ENCODE results near the gene ANKHD1. TPM values are rescaled to one million over a fixed set of nuclear protein-coding genes. Genes with fewer than 3 reads are reported as not detected.

ANKHD1 gene
- total and polyA plus RNA-seq, 2 of the 8 experiments (the other 6 are each of a cell fraction or from before 2014, with no cell fraction given), result 69.9 to 108 TPM

- Histone ChIP-seq H3K56ac (replicated peaks; ENCODE audit: insufficient read length, low read depth, low read length) (no peak overlapping the region), H3K4me3 (ENCODE audit: extremely low read depth in 1 of 4, insufficient read depth in 2 of 4, low read depth in 3 of 4, low read length in 4 of 4) (no peak overlapping the region), H2BK12ac (ENCODE audit: low read depth, low read length) (no peak overlapping the region), H2AFZ (ENCODE audit: low read length) (no peak overlapping the region), H3K14ac (ENCODE audit: insufficient read length) (no peak overlapping the region), H3K23ac (ENCODE audit: insufficient read length) (no peak overlapping the region), H3K27ac (ENCODE audit: low read depth, low read length) (no peak overlapping the region), H2BK120ac (replicated peaks; ENCODE audit: low read depth, low read length) (no peak overlapping the region), H3K4ac (replicated peaks; ENCODE audit: insufficient read length, low read depth, low read length) (no peak overlapping the region), H3K4me1 (replicated peaks in 1 of 4; ENCODE audit: control insufficient read depth in 3 of 4, insufficient read depth in 4 of 4, low read length in 3 of 4) (0 out of 7 replicates have a peak, but pooled peaks cover 0 to 2% (median 0%) of the 10 kb centered on the region in 4 experiments), H4K20me1 (replicated peaks in 1 of 2; ENCODE audit: control insufficient read depth in 1 of 2, insufficient read depth in 2 of 2, low read length in 2 of 2) (peaks cover 0 to 6% of the 10 kb centered on the region in 2 experiments), H2BK15ac (ENCODE audit: low read length) (no peak overlapping the region), H3K9ac (replicated peaks in 1 of 4; ENCODE audit: extremely low read depth in 1 of 4, low read depth in 3 of 4, low read length in 3 of 4) (no peak overlapping the region), H2BK20ac (ENCODE audit: low read length) (no peak overlapping the region), H3K27me3 (replicated peaks in 1 of 4; ENCODE audit: control insufficient read depth in 3 of 4, extremely low read depth in 1 of 4, insufficient read depth in 3 of 4, low read length in 3 of 4) (no peaks in the 10 kb centered on the region), H2BK5ac (ENCODE audit: low read depth, low read length) (no peak overlapping the region), H3K9me3 (ENCODE audit: insufficient read depth in 2 of 2, low read depth in 1 of 2, low read length in 1 of 2) (no peaks in the 10 kb centered on the region), H2AK5ac (ENCODE audit: low read depth, low read length) (no peak overlapping the region), H4K8ac (ENCODE audit: extremely low read depth, insufficient read depth, low read length) (no peak overlapping the region), H3K79me2 (ENCODE audit: control insufficient read depth in 1 of 2, insufficient read depth in 2 of 2, low read length in 2 of 2) (peaks cover 8 to 75% of the 10 kb centered on the region in 2 experiments), H4K5ac (ENCODE audit: insufficient read length, low read depth, low read length) (no peak overlapping the region), H3K4me2 (ENCODE audit: insufficient read depth in 1 of 2, low read depth in 2 of 2, low read length in 2 of 2) (no peak overlapping the region), H3K18ac (ENCODE audit: extremely low read depth, low read length) (no peak overlapping the region), H3K36me3 (ENCODE audit: control insufficient read depth in 2 of 4, insufficient read depth in 4 of 4, low read length in 3 of 4) (no peaks in the 10 kb centered on the region; a peak in 2 of 8 replicates), H3K23me2 (ENCODE audit: low read depth, low read length) (no peaks in the 10 kb centered on the region), H3K79me1 (ENCODE audit: low read depth, low read length) (peaks cover 1% of the 10 kb centered on the region; the same call in 1 of the 2 replicates), H4K91ac (replicated peaks; ENCODE audit: insufficient read length, low read length) (no peak overlapping the region)
- CTCF ChIA-PET (ENCODE audit: partially characterized antibody), result interaction anchor here (1.0 to 1.6 kb wide), 3 partner anchors 50 to 180 kb away, joined by 3 to 4 read pairs (median 4); no protein-coding TSS in a partner anchor
- FAIRE-seq (no peak), DNase-seq (ENCODE audit: low read depth in 1 of 2, low spot score in 2 of 2) (no peak)
- POLR2A ChIA-PET (ENCODE audit: partially characterized antibody), result interaction anchor here (1.2 kb wide), 1 partner anchor 22 kb away, joined by 3 read pairs; the partner anchor contains the start of gene ANKHD1
- WGBS, 2 experiments (ENCODE audit: extremely low coverage in 1 of 2, insufficient coverage in 1 of 2, insufficient read length in 1 of 2, insufficient replicate concordance in 2 of 2, low coverage in 1 of 2, low lambda C conversion rate in 2 of 2, missing lambda C conversion rate in 1 of 2), result 91% methylated on average over 2 of the region's 2 CpGs; no CpG with 5 or more reads in 1 of the 2 experiments
- TF ChIP-seq POLR2A (IDR thresholded peaks at IDR 0.05; ENCODE audit: control extremely low read depth in 1 of 2, low read depth in 2 of 2, low read length in 2 of 2), result no peak
- no peak for TF ChIP-seq BCL11A (IDR thresholded peaks at IDR 0.05; ENCODE audit: low read depth in 2 of 2, low read length in 2 of 2)
- no peak for TF ChIP-seq USF2 (IDR thresholded peaks at IDR 0.05; ENCODE audit: low read length)
- TF ChIP-seq EP300 (IDR thresholded peaks at IDR 0.05; ENCODE audit: borderline replicate concordance in 1 of 2, low read depth in 2 of 2, low read length in 2 of 2), result no peak
- TF ChIP-seq KDM4A (IDR thresholded peaks at IDR 0.05; ENCODE audit: low read depth, low read length, severe bottlenecking), result no peak
- TF ChIP-seq TAF7 (optimal IDR thresholded peaks at IDR 0.05; ENCODE audit: borderline replicate concordance, low read depth, low read length), result no peak
- no peak for TF ChIP-seq HDAC6 (IDR thresholded peaks at IDR 0.05; ENCODE audit: low read depth, low read length)
- no peak for TF ChIP-seq CBX8 (IDR thresholded peaks at IDR 0.05; ENCODE audit: borderline replicate concordance, low read depth, low read length)
- no peak for TF ChIP-seq CREB1 (IDR thresholded peaks at IDR 0.05)
- TF ChIP-seq POLR2AphosphoS5 (IDR thresholded peaks at IDR 0.05; ENCODE audit: low read depth, low read length), result no peak
- TF ChIP-seq TCF12 (IDR thresholded peaks at IDR 0.05; ENCODE audit: low read depth, low read length), result no peak
- TF ChIP-seq FOSL1 (IDR thresholded peaks at IDR 0.05; ENCODE audit: insufficient read depth, low read depth, low read length), result no peak
- no peak for TF ChIP-seq BRCA1 (IDR thresholded peaks at IDR 0.05; ENCODE audit: low read depth, low read length)
These were observed 22.0 kb downstream of the ANKHD1 start for GRCh38 chr5:140423609-140424008.

Data from H1 (cell line).